GM12892 (cell line): Measurements from ENCODE around the gene IMMP1L.

Experiments used
- POLR2A ChIP-seq: IDR thresholded peaks from 2 replicates; pipeline ENCODE4 v1.6.1; 2011; ENCODE audit warnings: low read depth, low read length, control low read depth
- POLR2AphosphoS5 ChIP-seq: IDR thresholded peaks from 2 replicates; pipeline ENCODE4 v1.6.1; 2011; ENCODE audit warnings: low read depth, low read length, control low read depth
- TAF1 ChIP-seq: IDR thresholded peaks from 2 replicates; pipeline ENCODE4 v1.6.1; 2011; ENCODE audit warnings: low read depth, mild to moderate bottlenecking, control low read depth, low read length, borderline replicate concordance

GRCh38 chr11:31414338-31414737 is 95.1 kb downstream of the IMMP1L start:
- TF ChIP-seq POLR2AphosphoS5 (no peak), POLR2A (no peak), TAF1 (no peak)
